Putamen (tissue), 1 donor: ENCODE measurements around the gene CLDN4.
"Not testable (repeated sequence)": the region's sequence is repeated elsewhere in the genome, so short reads cannot be mapped to it uniquely, and the experiment has no call there.

Source experiments
- DNase-seq: peaks from one replicate; pipeline ENCODE4 v3.0.0-alpha.2; 2016; ENCODE audit warnings: low spot score

Gene CLDN4, protein sequence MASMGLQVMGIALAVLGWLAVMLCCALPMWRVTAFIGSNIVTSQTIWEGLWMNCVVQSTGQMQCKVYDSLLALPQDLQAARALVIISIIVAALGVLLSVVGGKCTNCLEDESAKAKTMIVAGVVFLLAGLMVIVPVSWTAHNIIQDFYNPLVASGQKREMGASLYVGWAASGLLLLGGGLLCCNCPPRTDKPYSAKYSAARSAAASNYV

DNA sequence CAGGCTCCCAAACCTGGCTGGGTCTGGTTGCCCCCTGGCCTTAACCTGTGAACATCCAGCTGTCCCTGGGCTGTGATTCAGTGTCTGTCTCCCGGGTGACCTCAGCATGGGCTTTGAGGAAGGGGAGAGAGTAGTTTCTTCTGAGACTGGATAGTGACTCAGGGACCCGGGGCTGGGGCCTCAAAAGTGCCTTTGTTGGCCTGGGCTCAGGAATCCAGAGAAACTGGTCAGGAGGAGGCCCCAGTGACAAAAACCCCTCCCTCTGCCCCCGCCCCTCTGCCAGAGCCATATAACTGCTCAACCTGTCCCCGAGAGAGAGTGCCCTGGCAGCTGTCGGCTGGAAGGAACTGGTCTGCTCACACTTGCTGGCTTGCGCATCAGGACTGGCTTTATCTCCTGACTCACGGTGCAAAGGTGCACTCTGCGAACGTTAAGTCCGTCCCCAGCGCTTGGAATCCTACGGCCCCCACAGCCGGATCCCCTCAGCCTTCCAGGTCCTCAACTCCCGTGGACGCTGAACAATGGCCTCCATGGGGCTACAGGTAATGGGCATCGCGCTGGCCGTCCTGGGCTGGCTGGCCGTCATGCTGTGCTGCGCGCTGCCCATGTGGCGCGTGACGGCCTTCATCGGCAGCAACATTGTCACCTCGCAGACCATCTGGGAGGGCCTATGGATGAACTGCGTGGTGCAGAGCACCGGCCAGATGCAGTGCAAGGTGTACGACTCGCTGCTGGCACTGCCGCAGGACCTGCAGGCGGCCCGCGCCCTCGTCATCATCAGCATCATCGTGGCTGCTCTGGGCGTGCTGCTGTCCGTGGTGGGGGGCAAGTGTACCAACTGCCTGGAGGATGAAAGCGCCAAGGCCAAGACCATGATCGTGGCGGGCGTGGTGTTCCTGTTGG, at the start of gene CLDN4:
CLDN4 (plus strand) TSS at position 316 of the 903 bp plus-strand sequence; CDS start at position 522, 206 bp downstream.
- DNase-seq = no peak

- DNase-seq = no peak
These were observed 44.2 kb upstream of the CLDN4 start for GRCh38 chr7:73786588-73786987.

DNA sequence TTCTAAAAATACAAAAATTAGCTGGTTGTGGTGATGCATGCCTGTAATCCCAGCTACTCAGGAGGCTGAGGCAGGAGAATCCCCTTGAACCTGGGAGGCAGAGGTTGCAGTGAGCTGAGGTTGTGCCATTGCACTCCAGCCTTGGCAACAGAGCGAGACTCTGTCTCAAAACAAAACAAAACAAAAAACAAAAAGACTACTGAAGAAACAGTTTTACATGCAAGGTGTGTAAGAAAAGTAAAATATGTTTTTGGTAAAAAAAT, 43.1 kb upstream of the CLDN4 start:
- DNase-seq = not testable (repeated sequence)

DNA sequence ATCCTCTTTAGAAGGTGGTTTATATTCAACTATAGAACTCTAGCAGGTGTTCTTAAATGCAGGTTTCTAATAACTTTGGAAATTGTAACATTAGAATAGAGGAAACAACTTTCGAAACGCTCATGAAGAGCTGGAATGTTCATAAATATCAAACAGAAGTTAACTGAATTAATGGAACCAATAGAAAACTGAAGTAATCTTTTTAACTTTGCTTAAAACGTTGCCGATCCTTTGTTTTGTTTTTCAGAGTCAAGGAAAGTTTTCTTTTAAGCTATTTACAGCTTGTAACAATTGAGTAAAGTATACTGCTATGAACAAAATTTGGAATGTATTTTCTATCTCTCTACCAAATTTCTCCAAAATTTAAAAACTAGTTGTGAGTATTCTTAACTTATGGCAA, 41.7 kb upstream of the CLDN4 start:
- no peak for DNase-seq

DNA sequence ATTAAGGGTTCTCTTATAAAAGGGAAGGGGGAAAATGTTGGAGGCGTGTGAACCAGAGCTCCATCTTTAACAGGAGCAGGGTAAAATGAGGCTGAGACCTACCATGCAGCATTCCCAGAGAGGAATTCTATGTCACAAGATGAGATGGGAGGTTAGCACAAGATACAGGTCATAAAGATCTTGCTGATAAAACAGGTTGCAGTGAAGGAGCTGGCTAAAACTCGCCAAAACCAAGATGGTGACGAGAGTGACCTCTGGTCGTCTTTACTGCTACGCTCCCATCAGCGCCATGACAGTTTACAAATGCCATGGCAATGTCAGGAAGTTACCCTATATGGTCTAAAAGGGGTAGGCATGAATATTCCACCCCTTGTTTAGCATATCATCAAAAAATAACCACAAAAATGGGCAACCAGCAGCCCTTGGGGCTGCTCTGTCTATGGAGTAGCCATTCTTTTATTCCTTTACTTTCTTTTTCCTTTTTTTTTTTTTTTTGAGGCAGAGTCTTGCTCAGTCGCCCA, 39.6 kb upstream of the CLDN4 start:
- not testable (repeated sequence) for DNase-seq

DNA sequence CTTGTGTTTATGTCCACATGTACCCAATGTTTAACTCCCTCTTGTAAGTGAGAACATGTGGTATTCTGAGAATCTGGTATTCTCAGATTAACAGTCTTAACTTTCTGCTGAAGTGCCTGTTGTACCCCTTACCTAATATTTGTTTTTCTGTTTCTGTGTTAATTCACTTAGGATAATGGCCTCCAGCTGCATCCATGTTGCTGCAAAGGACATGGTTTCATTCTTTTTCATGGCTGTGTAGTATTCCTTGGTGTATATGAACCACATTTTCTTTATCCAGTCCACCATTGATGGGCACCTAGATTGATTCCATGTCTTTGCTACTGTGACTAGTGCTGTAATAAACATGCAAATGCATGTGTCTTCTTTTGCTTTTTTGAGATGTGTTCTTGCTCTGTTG, 35.6 kb upstream of the CLDN4 start:
- DNase-seq = not testable (repeated sequence)

DNA sequence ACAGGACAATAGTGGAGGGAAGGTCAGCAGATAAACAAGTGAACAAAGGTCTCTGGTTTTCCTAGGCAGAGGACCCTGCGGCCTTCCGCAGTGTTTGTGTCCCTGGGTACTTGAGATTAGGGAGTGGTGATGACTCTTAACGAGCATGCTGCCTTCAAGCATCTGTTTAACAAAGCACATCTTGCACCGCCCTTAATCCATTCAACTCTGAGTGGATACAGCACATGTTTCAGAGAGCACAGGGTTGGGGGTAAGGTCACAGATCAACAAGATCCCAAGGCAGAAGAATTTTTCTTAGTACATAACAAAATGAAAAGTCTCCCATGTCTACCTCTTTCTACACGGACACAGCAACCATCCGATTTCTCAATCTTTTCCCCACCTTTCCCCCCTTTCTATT, 34.1 kb upstream of the CLDN4 start:
- DNase-seq = not testable (repeated sequence)

DNA sequence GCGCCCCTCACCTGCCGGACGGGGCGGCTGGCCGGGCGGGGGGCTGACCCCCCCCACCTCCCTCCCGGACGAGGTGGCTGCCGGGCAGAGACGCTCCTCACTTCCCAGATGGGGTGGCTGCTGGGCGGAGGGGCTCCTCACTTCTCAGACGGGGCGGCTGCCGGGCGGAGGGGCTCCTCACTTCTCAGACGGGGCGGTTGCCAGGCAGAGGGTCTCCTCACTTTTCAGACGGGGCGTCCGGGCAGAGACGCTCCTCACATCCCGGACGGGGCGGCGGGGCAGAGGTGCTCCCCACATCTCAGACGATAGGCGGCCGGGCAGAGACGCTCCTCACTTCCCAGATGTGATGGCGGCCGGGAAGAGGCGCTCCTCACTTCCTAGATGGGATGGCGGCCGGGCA, 33.6 kb upstream of the CLDN4 start:
- DNase-seq = not testable (repeated sequence)

GRCh38 chr7:73799282-73800141, 31.3 kb upstream of the CLDN4 start:
- DNase-seq = no peak

GRCh38 chr7:73801577-73801976, 29.2 kb upstream of the CLDN4 start:
- no peak for DNase-seq

GRCh38 chr7:73802459-73802858, 28.3 kb upstream of the CLDN4 start:
- DNase-seq = no peak

DNA sequence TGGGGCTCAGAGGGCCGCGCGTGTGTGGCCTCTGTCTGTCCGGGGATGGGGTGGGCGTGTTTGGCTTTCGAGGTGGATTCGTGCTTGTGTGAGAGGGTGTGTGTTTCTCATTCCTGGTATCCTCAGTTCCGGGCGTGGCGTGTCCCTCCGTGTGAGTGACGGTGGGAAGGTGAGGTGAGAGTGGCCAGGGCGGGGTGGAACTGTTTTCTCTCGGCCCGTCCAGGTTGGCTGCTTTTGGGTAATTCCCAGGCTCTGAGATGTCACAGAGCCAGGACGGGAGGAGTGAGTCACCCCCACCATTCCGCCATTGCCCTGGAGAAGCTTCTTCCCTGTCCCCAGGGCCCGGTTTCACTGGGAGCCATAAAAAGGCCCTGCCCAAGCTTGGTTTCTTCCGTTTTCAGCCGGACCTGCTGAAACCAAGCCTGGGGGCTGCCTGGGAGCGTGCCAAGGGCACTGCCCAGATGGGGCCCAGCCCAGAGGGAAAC, 21.3 kb upstream of the CLDN4 start:
- no peak for DNase-seq

- no peak for DNase-seq
These were observed 19.8 kb upstream of the CLDN4 start for GRCh38 chr7:73810998-73811360.

- no peak for DNase-seq
These were observed 19.0 kb upstream of the CLDN4 start for GRCh38 chr7:73811760-73812168.

- no peak for DNase-seq
These were observed 17.8 kb upstream of the CLDN4 start for GRCh38 chr7:73812996-73813395.

DNA sequence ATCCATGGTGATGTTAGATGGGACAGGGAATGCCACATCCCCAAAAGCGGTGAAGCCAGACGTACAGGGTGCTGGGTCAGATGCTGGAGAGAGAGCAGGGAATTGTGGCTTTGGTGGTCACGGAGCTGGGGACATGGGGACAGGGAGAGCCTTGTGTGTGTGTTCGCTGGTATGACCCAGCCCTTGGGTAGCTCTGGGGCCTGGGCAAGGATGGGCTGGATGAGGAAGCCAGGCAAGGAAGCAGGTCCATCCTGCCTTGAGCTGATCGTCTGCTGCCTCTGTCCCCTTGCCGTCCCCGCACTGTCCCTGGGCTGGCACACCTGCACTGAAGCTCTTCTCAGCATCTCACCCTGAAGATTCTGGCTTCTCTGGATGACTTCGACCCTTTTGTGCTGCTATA, 15.4 kb upstream of the CLDN4 start:
- DNase-seq = no peak

- DNase-seq = no peak
These were observed 13.7 kb upstream of the CLDN4 start for GRCh38 chr7:73817121-73817520.

DNA sequence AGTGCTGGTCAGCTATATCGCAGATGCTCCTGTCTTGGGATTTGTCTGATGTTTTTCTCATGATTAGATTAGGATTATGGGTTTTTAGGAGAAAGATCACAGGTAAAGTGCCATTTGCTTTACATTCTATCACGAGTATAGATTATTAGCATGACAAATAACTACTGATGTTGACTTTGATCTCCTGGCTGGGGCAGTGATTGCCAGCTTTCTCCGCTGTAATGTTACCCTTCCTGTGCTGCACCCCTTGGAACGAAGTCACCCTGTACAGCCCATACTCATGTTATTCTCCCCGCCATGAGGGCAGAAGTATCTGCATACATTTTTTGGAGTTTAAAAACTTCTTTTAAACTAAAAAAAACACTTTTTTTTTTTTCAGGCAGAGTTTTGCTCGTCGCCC, 10.8 kb upstream of the CLDN4 start:
- no peak for DNase-seq

GRCh38 chr7:73821597-73822285, 9.1 kb upstream of the CLDN4 start:
- not testable (repeated sequence) for DNase-seq

DNA sequence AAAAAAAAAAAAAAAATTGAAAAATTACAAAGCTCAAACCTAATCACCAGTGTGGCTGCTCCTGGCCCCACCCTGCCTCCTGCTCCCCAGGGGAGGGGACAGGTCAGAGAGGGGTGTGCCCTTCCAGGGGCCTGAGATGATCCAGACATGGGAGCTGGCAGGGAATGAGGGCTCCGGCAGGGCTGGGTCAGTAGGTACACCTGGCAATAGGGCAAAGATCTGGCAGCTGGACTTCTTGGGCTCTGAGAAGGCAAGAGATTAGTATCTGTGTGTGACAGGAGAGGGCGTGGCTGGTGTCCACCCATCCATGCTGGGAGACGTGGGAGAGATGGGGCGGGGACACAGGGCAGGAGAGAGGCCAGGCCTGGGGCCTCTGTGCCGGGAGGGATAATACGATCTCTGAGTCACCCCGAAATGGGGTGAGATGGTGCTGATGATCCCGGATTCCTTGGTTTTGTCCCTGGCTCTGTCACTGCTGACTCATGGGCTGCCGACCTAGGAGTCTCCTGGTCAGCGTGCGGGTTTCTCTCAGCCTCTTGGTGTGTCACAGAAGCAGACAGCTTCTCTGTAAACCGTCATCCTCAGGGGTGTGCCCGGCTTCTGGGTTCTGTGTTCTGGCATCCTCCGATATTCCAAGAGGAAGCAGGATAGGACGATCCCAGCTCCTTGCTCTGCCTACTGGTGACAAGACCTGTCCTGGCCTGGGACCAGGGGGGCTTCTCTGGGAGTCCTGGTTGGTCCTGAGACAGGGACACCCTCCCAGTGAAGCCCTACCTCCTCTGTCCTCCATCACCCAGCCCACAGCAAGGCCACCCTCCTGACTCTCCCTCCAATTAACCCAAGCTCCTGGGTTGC, 8.2 kb upstream of the CLDN4 start:
- DNase-seq = no peak

DNA sequence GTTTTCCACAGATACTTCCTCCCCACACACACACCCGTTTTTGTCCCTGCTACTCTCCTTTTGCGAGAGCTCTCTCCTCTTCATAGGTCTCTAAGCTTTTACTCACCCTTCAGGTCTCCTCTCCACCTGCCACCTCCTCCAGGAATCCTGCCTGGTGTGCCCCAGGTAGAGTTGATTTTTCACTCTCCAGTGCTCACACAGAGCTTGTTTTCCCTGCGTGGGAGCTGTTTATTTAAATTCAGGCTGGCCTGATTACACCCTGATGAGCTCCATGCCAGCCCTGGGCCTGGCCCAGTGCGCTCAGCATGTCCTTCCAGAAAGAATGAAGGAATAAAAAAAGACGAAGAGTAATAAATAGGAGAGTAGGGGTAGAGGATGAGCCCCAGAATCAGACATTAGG, 7.5 kb upstream of the CLDN4 start:
- no peak for DNase-seq
